HepG2 (cell line): Measurements from ENCODE around the gene EYA2. TPM values are rescaled to one million over a fixed set of nuclear protein-coding genes. Genes with fewer than 3 reads are reported as not detected.
A peak's percentile ranks its signal among the peaks of the same experiment; 100 is the strongest.

Experiments used
- AGO1 ChIP-seq: fragments of 200-400 bp; formaldehyde crosslinking; IDR thresholded peaks from 2 replicates; pipeline ENCODE4 v1.6.1; 2017; ENCODE audit warnings: mild to moderate bottlenecking, low read depth, low read length, moderate library complexity; ENCODE audit not compliant: poor library complexity, severe bottlenecking
- BRF2 ChIP-seq: sonication (generic); formaldehyde crosslinking; IDR thresholded peaks from 2 replicates; pipeline ENCODE4 v1.8.1; 2022; ENCODE audit warnings: mild to moderate bottlenecking, missing genetic modification reagents
- DRAP1 ChIP-seq: IDR thresholded peaks from 2 replicates; pipeline ENCODE4 v1.6.1; 2016; ENCODE audit warnings: missing genetic modification reagents, missing compliant biosample characterization
- FOSL2 ChIP-seq: sonication (generic); formaldehyde crosslinking; IDR thresholded peaks from 2 replicates; pipeline ENCODE4 v1.4.0; 2020; ENCODE audit warnings: missing genetic modification reagents
- GPN1 ChIP-seq: sonication (generic); formaldehyde crosslinking; IDR thresholded peaks from 2 replicates; pipeline ENCODE4 v1.5.1; 2020; ENCODE audit warnings: missing genetic modification reagents, borderline replicate concordance
- HNRNPK ChIP-seq: fragments of 200-400 bp; formaldehyde crosslinking; IDR thresholded peaks from 2 replicates; pipeline ENCODE4 v1.6.1; 2018; ENCODE audit warnings: low read length, low read depth, moderate library complexity, mild to moderate bottlenecking; ENCODE audit not compliant: poor library complexity, severe bottlenecking
- KDM1A ChIP-seq: IDR thresholded peaks from 2 replicates; pipeline ENCODE4 v1.6.1; 2016; ENCODE audit warnings: missing compliant biosample characterization
- KLF16 ChIP-seq, 2 experiments: sonication (generic) in 1 of 2; formaldehyde crosslinking in 1 of 2; IDR thresholded peaks; 2 replicates each; pipeline versions ENCODE4 v1.6.1 to v1.8.0; 2016 to 2023; ENCODE audit warnings: missing genetic modification reagents in 2 of 2, missing compliant biosample characterization in 1 of 2
- MIER2 ChIP-seq: IDR thresholded peaks from 2 replicates; pipeline ENCODE4 v1.6.1; 2016; ENCODE audit warnings: missing biosample characterization, missing genetic modification reagents
- NCOA2 ChIP-seq: sonication (generic); formaldehyde crosslinking; IDR thresholded peaks from 2 replicates; pipeline ENCODE4 v1.8.0; 2022; ENCODE audit warnings: inconsistent platforms
- RAD51 ChIP-seq: fragments of 450-650 bp; IDR thresholded peaks from 2 replicates; pipeline ENCODE4 v1.6.1; 2016; ENCODE audit warnings: borderline replicate concordance
- RFX5 ChIP-seq: IDR thresholded peaks from 2 replicates; pipeline ENCODE4 v1.6.1; 2011; ENCODE audit warnings: low read depth, low read length, improper control_type of control experiment
- SAFB2 ChIP-seq: sonication (generic); formaldehyde crosslinking; IDR thresholded peaks from 2 replicates; pipeline ENCODE4 v1.5.1; 2020; ENCODE audit warnings: missing genetic modification reagents, low read depth, mild to moderate bottlenecking, borderline replicate concordance
- SMARCE1 ChIP-seq: fragments of 450-650 bp; IDR thresholded peaks from 2 replicates; pipeline ENCODE4 v1.6.1; 2017; ENCODE audit warnings: borderline replicate concordance
- TBP ChIP-seq: sonication (generic); formaldehyde crosslinking; IDR thresholded peaks from 2 replicates; pipeline ENCODE4 v1.5.0; 2020; ENCODE audit warnings: missing genetic modification reagents
- TBX3 ChIP-seq: fragments of 450-650 bp; IDR thresholded peaks from 2 replicates; pipeline ENCODE4 v1.6.1; 2017; ENCODE audit warnings: antibody characterized with exemption, mild to moderate bottlenecking, inconsistent platforms, borderline replicate concordance
- THRA ChIP-seq: sonication (generic); formaldehyde crosslinking; IDR thresholded peaks from 2 replicates; pipeline ENCODE4 v1.4.0; 2020; ENCODE audit warnings: missing genetic modification reagents, borderline replicate concordance
- ZKSCAN5 ChIP-seq: sonication (generic); formaldehyde crosslinking; IDR thresholded peaks from 2 replicates; pipeline ENCODE4 v1.5.1; 2020; ENCODE audit warnings: mild to moderate bottlenecking, missing genetic modification reagents
- ZNF205 ChIP-seq: IDR thresholded peaks from 2 replicates; pipeline ENCODE4 v1.6.1; 2018; ENCODE audit warnings: missing biosample characterization, missing genetic modification reagents
- ZNF274 ChIP-seq: sonication (generic); formaldehyde crosslinking; IDR thresholded peaks from 2 replicates; pipeline ENCODE4 v1.5.1; 2020; ENCODE audit warnings: mild to moderate bottlenecking, missing genetic modification reagents
- ZNF282 ChIP-seq: fragments of 450-650 bp; IDR thresholded peaks from 2 replicates; pipeline ENCODE4 v1.6.1; 2018; ENCODE audit not compliant: partially characterized antibody
- ZNF572 ChIP-seq: sonication (generic); formaldehyde crosslinking; IDR thresholded peaks from 2 replicates; pipeline ENCODE4 v1.5.1; 2020; ENCODE audit warnings: mild to moderate bottlenecking, missing genetic modification reagents
- ZSCAN30 ChIP-seq: sonication (generic); formaldehyde crosslinking; IDR thresholded peaks from 2 replicates; pipeline ENCODE4 v1.5.0; 2020; ENCODE audit warnings: mild to moderate bottlenecking, missing genetic modification reagents
- polyA plus RNA-seq, 8 experiments: library from polyadenylated mRNA; depleted of rRNA in 3 of 8; stranded (reverse) in 7 of 8; unstranded in 1 of 8; fragments of >200 nt; fragmentation: Illumina TruSeq in 4 of 8; extraction: Trizol in 4 of 8; gene quantifications; 2 replicates each; pipeline versions ENCODE4 v1.2.1 to v1.2.3, GENCODE V29; 2011 to 2016; ENCODE audit warnings: low read depth in 4 of 8, missing spikeins in 1 of 8, mixed read lengths in 1 of 8; ENCODE audit not compliant: insufficient read depth in 1 of 8
- total RNA-seq, 5 experiments: library from RNA; depleted of rRNA; stranded (reverse); fragments of >200 nt; fragmentation: Illumina TruSeq; extraction: Trizol; gene quantifications; 2 replicates each; pipeline ENCODE4 v1.2.3, GENCODE V29; 2016; ENCODE audit warnings: low read depth in 1 of 5

The EYA2 gene
- total and polyA plus RNA-seq, 2 of the 13 experiments (the other 11 are each of a cell fraction or from before 2014, with no cell fraction given), result not detected

- TF ChIP-seq RFX5 (no peak), TBP (CRISPR knock-in tag) (no peak), DRAP1 (CRISPR knock-in tag) (no peak), SMARCE1 (no peak), FOSL2 (peak; percentile 23; the same call in 1 of the 2 replicates), ZNF205 (CRISPR knock-in tag) (0 out of 2 replicates have a peak, but pooled peaks have one; percentile 15), THRA (no peak), AGO1 (no peak), KLF16 (CRISPR knock-in tag; IDR thresholded peaks at IDR 0.05) (0 out of 4 replicates have a peak, but pooled peaks of 1 of the 2 experiments have one; percentile 11), KDM1A (CRISPR knock-in tag) (no peak), RAD51 (no peak), ZNF274 (peak; percentile 77; the same call in 1 of the 2 replicates), ZKSCAN5 (CRISPR knock-in tag) (peak; percentile 69; the same call in 1 of the 2 replicates), BRF2 (CRISPR knock-in tag) (no peak), ZNF282 (no peak), TBX3 (no peak), MIER2 (CRISPR knock-in tag) (peak; percentile 94), NCOA2 (CRISPR knock-in tag) (peak; percentile 14; the same call in 1 of the 2 replicates), ZNF572 (CRISPR knock-in tag) (no peak), HNRNPK (no peak), ZSCAN30 (no peak), SAFB2 (CRISPR knock-in tag) (0 out of 2 replicates have a peak, but pooled peaks have one; percentile 29), GPN1 (CRISPR knock-in tag) (peak; percentile 76; the same call in 1 of the 2 replicates)
Observed at GRCh38 chr20:47202733-47203667, 308.4 kb downstream of the EYA2 start (continued).
